Dedifferentiated amniotic fluid mesenchymal stem cell (primary cell): Measurements from ENCODE around the gene TNN.

Experiments used
- DNase-seq: peaks from one replicate; pipeline ENCODE4 v3.0.0-alpha.2; 2016; ENCODE audit errors: extremely low spot score

The TNN gene

DNA sequence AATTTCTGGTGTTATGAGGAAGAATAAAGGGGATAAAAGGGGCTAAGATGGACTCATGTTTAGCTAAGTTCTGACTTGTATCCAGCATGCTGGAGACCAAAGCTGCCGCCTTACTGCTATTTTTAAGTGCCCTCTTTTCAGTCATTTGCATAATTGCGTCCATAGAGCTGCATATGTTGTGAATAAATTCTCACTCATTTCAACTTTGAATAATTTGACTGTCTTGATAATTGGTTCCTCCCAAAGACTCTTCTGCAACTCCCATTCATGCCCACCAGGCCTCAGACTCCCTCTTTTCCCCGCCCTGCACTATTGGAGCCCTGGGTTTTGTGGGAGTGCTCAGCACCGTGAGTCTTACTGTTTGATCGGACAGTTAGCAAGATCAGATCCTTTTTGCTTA is 79.9 kb downstream of the TNN start:
- no peak for DNase-seq

DNA sequence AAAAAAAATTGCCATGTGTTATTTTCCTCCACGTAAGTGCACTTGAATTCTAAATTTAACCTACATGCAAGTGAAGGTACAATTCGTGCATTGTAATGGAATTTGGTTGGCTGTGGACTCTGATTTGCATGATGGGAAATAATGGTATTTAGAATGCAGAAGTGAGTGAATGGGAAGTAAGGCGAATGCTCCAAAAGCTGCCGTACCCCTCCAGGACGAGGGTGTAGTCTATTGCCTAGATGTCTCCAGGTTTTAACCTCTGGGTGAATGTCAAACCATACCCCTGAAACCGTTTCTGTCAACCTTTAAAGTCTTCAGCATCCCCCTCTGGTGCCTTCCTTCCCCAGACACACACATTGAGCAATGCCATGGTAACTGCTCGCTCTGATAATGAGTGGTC is 80.4 kb downstream of the TNN start:
- no peak for DNase-seq

DNA sequence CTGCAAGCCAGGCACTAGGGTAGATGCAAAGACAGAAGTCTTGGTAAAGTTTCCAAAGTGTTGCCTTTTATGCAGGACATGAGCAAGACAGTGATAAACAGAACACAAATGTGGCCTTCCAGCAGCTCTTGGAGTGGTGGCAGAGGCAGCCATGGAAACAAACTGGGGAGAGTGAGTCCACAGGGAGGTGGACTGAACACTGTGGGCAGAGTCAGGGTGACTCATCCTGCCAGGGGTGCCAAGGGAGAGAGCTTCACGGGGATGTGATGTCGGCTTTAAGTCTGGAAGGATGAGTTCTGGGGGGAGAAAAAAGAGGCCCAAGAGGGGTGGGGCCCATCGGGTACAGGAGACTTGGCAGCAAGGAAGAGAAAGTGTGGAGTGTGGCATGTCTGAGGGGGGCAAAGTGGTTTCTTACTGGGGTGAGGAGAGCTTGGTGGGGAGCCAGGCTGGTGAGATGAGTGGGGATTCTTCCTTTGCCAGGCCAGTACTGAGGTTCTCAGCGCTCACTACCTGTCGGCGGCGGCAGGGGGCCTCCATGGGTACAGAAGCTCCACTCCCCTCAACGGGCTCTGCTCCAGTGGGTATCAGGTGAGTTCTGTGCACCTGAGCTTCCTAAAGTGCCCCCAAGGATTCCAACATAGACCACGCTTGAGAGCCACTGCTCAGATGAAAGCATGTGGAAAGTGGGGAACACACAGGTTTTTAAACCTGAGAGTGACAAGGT is 83.1 kb downstream of the TNN start:
- DNase-seq, result no peak

DNA sequence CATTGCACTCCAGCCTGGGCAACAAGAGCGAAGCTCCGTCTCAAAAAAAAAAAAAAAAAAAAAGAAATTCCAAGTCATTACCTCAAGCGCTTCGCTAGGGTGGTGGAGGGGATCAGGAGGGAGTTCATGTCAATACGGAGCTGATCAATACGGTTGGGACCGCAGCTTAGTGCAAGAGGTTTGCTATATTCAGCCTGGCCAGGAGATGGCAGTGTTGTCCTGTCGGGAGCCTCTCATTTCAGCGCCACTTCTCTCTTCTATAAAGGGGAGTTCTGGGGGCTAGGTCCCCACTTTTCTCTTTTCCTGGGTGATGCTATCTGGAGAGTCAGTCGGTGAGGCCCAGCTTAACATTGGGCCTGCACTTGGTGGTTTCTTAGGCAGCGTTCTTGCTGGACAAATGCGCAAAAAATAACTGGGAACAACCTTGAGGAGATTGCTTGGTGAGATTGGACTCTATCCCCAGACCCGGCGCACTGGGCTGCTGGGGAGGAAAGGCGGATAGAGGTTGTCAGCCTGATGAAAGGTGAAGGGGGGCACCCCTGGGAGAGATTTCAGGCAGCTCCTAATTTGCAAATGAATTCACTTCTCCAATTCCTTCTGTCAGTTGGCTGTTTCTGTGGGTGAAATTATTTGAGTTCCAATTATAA is 84.5 kb downstream of the TNN start:
- DNase-seq, result no peak

DNA sequence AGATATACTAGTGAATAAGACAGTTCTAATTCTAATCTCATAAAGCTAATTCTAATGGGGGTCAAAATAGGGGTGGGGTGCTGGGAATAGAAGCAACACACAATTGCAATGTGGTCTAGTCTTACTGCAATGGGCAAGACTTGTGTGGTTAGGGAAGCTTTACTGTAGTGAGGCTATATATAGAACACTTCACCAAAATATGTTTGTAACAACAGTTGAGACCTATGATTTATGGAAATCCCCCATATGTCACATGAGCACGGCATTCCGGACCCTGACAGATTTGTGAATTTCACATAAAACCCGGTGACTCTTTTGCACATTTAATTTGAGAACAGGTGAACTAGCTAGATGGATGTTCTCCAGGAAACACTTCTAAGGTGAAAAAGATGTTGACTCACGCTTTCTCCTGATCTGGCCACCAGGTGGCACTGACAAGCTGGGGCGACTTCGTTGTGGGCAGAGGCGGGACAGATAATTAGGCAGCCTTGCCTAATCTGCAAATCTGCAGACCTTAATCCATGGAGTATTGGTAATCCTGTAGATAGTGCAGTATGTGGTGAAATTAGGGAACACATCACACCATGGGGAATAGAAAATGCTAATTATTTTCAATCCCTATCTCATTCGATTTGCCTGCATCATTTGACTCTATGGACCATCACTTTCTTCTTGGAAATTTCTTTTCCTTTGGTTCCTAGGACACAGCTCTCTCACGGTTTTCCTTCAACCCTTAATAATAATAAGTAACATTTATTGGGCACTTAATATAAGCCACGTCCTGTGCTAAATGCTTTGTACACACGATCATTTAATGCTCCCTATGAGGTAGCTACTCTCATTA is 87.2 kb downstream of the TNN start:
- DNase-seq, result no peak

DNA sequence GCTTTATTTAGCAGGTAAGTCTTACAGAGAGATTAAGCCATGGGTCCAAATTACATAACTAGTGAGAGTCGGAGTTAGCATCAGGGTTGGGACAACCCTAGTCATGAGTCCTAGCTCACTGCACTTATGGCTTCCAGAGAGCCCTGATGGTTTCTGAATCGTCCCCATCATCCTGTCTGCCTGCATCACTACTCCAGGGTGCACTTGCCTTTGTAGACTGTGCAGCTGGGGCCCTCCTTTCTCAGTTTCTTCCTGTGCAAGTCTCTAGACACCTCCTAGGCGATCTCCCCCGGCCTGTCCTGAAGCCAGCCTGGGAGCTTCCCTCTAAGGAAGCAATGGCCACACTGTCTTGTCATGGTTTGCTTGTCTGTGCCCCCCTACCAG is 87.8 kb downstream of the TNN start:
- DNase-seq, result no peak

DNA sequence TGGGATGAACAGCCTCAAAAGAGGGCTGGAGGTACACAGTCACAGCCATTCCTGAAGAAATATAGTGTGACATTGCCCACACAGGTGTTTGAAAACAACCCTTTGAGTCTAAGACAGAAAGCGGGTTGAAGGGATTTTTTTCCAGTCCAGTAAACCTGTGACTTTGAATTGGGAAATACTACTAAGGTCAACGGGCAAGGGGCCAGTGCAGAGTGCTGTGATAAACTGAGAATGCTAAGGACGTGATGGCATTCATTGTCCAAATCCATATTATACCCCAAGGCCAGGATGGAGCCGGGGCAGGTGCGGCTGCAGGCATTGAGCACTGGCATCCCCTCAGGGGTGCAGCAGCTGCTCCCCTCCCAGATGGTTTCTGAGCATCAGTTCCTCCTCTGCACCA is 88.3 kb downstream of the TNN start:
- DNase-seq, result no peak

DNA sequence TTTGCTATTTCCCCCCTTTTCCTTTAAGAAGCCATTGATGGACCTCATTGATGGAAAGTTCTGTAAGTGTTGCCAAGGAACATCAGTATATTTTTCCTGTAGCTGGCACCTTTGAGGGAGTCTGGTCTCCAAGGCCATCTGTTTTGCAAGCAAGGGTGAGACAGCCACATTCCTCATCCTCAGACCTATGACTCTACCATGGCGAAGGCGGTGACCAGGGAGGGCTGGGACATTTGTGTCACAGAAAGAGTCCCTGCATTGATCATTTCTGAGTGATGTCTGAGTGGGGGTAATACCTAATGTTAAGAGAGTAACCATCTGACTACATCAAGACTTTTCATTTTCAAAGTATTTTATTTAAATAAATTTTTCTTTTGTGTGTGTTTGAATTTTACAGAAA is 89.6 kb downstream of the TNN start:
- DNase-seq, result no peak

DNA sequence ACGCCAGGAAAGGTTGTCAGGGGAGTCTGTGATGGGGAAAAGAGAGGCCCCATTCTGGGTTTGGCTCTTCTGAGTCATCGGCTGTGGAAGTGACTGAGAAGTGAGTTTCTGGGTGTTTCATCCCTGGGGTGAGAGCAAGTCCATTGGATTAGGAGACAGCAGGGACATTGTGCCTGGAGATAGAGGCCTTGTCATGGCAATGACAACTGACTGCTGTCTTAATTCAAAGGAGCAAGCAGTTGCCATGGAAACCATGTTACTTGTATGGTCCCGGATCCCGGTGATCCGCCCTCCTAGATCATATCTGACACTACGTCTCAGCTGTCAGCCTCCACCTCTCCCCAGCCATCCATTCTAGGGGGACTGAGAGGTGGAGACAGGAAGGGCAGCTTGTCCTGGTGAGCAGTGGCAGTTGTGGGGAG is 90.5 kb downstream of the TNN start:
- no peak for DNase-seq

DNA sequence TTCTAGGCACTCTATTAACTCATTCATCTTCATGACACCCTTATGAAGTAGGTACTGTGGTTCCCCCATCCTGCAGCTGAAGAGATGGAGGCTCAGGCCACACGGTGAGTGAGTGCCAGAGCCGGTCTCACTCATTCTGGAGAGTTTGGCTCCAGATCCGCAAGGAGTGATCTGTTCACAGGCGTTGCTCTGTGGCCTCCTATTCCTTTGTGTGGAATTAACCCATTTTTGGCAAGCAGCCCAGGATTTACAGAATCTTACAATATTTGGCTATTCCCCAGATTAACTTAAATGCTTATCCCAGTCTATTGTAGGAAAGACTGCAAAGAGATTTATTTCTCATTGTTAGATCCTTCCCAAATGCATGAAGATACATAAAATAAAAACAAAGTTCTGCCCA is 95.3 kb downstream of the TNN start:
- no peak for DNase-seq

DNA sequence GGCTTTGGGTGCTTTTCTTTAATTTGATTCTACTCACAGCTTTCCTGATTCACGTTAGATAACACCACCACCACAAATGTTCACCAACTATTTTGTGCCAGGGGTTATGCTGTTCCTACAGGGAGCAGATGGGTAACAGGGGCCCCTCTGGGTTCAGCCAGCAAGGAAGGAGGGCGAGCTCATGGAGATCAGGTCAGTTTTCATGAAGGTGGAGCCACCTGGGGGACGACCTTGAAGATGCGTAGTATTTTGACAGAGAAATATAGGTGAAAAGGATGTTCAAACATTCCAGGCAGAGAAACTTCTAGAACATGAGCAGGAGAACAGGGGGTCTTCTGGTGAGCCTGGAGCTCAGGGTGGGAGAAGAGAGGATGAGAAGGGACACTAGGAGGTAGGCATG is 96.1 kb downstream of the TNN start:
- DNase-seq, result no peak

DNA sequence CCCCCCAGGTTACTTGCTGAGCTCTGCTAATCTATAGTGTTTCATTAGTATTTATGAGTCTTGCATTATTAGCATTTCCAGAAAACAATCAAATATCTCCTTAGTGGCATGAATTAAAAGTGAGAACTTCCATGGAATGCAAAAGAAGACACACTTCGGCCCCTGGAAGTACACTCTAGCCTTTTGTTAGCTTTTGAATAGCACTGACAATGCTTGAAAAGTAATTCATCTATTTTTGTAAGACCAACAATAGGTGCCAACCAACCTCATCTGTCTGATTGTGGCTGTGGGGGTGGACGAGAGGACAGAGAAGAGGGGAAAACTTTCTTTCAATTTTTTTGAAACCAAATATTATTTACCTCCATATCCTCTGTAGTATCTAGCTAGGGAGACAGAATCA is 97.1 kb downstream of the TNN start:
- DNase-seq, result no peak

DNA sequence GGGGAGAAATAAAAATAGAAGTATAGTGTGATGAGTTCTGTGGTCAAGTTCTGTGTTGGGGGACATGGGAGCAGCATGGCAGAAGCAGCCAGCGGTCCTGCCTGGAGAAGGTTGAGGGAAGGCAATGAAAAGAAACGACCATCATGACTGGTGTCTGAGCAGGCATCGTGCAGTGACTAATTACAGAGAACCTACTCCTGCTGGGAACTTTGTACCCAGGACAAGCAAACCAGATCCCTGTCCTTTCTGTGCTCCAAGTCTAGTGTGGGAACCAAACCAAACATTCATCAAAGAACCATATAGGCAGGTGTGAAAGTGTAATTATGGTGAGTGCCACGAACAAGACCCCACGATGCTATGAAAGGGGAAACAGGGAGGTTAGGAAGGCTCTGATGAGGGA is 99.1 kb downstream of the TNN start:
- DNase-seq, result no peak

DNA sequence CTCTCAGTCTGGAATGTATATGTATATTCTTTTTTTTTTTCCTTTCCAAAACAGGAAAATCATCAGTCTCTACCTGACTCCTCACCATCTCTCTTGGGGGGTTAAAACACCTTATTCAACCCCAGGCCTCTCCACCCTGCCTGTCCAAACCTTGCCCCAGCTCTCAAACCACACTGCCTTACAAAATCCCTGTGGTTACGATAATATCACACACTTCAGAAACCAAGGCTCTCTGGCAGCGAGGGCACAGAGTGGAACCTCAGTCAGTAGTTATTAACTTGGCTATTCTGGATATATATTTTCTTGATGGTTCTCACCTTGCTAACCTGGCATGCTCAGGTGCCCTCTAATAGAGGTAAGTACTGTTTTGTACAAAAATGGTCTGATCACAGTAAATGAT is 100.2 kb downstream of the TNN start:
- DNase-seq, result no peak

DNA sequence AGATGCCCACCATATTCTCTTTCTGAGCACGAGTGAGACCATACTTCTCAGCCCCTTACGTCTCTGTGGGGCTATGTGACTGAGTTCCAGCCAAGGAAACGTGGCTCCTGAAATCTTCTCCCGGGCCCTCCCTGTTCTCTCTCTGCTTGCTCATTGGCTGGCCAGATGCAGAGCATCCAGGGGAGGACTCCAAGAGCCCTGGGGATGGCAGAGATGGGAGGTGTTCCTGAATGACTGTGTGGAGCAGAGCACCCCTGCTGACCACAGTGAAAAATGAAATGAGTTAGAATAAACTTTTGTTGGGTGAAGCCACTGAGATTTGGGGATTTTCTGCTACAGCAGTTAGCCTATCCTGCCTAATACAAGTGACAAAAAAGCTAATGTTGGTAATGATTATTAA is 101.1 kb downstream of the TNN start:
- no peak for DNase-seq

DNA sequence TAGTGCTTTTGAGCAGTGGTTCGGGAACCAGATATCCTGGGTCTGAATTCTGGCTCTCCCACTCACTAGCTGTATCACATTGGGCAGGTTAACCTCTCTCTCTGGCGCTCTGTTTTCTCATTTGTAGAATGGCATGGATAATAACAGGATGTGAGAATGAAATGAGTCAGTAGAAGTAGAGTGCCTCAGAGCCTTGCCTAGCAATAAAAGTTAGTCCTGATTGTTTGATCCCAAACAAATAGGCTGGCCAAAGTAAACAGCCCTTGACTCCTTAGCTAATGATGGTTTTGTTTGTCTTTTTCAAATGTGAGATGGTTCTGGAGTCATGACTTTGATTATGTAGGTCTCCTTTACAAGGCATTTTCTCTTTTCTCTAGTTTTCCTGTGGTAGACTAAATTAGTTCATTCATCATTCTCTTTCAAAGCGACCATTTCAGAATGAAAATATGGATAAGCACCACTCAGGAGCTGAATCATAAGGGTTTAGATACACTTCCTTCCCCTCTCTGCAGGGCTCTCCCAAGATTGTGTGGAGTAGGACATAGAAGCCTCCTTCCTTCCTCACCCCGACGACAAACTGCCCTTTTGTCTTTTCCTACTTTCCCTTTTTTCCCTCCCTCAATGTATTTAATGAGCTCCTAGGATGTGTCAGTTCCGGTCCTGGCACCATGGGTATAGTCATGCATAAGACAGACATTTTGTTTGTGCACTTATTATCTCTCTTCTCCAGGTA is 101.8 kb downstream of the TNN start:
- no peak for DNase-seq

DNA sequence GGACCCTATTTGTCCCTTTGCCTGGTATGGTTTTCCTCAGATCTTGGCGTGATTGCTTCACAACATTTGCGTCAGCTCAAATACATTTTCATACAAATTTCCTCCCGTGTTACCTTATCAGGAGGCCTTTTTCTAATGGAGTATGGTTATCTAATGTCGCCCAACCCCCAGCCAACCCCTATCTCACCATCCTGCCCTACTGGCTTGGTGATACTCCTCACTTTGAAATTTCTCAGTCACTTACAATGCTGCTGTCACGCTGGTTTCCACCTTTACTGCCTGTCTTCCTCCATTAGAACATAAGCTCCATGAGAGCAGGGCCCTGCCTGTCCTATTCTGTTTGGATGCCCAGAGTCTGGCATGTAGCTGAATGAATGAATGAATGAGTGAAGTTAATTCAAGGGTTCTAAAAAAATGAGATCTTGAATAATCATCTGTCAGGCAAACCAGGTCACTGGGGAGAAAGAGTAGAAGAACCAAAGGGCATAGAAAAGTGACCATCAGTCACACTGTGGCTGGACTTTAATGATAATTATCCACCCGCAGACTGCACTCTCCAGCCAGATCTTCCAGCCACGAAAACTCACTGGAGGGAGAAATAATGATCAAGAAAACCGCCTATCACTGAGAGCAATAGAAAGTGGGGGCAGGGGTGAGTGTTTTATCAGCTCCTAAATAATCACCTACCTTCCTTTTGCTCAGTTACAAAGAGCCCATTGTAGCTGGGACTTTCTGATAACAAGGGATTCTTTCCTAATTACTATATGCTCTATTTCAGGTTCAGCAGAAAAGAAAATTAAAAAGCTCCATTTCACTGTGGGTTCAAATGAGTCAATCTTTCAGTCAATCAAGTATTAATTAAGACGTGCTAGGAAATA is 103.6 kb downstream of the TNN start:
- no peak for DNase-seq

DNA sequence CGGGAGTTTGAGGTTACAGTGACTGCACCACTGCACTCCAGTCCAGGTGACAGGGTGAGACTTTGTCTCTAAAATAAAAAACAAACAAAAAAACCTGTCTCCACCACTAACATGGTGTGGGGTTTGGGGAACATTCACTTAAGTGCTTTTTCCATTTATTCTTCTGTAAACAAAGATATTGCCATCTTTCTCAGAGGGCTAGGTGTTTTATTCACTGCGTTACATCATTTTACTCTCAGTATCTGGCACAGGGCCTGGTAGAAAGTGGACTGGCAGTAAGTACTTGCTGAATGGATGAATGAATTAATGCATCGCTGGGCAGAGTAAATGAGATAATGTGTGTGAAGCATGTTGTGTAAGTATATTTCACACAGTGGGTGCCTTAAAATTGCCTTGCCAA is 104.9 kb downstream of the TNN start:
- DNase-seq, result no peak

DNA sequence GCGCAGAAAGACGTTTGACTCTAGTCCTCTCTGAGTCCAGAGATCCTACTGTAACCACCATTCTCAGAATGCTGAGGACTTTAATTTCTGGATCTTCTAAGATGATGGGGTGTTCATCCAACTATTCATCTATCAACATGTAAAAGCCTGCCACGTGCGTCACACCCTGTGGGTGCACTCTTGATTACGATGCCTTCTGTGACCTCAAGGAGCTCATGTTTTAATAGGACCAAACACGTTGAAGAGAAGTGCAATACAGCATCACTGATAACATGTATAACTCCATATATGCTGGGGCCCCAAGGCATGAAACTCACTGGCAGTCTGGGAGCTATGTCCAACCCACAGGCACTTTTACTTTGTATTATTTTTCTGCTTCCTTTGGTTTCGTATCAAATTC is 105.9 kb downstream of the TNN start:
- no peak for DNase-seq

DNA sequence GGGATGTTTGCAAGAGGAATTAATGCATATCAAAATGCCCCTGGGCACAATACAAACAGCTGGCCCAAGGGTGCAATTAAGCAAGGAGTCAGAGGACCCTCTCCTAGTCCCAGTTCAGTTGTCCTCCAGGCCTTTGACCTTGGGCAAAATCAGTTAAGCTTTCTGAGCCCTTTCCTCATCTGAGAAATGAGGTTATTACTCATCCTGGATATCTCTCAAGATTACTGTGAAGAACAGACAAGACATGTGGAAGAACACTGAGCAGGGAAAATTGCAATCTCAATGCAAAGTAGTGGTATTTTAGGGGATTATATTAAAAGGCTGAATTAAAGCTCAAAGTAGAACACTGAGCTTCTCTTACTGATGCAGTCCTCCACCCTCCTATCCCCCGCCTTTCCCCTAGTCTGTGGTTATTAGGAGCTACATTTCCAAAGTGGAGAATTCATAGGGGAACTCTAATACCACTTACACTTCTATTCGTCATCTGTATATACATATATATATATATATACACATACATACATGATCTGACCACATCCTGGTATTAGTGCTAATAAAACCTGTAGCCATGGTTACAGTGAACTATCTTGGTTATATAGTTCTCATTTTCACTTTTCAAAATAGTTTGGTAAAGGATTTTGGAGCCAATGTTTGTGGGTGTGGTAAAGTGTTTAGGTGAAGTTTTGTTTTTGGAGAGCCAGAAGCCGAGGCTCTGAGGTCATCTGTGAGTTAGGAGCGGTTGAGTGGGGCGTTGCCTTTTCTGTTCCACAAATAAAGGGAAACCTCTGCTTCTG is 106.9 kb downstream of the TNN start:
- no peak for DNase-seq

DNA sequence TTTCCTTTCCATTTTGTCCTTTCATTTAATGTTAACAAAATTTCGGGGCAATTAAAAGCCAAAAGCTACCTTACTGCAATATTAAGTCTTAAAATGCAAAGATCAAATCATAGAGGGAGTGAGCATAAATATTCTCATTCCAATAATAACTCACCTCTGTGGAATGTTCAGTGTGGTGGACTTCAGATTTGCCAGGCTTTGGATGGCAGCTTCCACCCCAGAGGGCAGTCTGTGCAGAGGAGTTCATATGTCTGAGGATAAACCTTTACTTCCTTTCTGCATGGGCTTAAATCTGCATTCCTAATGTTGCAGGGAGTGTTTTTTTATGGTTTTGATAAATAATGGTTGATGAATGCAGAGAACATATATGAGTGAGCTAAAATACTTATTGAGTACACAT is 108.6 kb downstream of the TNN start:
- no peak for DNase-seq
